K562 (cell line): ENCODE data around the gene JUNB. TPM values are rescaled to one million over a fixed set of nuclear protein-coding genes. Genes with fewer than 3 reads are reported as not detected.

ENCODE experiments used
- CBX2 ChIP-seq: fragments of 200-600 bp; sonication (generic); IDR thresholded peaks from one replicate; pipeline ENCODE4 v1.6.1; 2012; ENCODE audit warnings: mild to moderate bottlenecking, low read length, inconsistent platforms; ENCODE audit not compliant: insufficient read depth, poor library complexity, severe bottlenecking
- CHD1 ChIP-seq: fragments of 200-600 bp; sonication (generic); IDR thresholded peaks from one replicate; pipeline ENCODE4 v1.6.1; 2012; ENCODE audit warnings: mild to moderate bottlenecking, moderate library complexity, low read length, inconsistent platforms
- CHD4 ChIP-seq: fragments of 200-600 bp; sonication (generic); IDR thresholded peaks from 3 replicates; pipeline ENCODE4 v1.6.1; 2012; ENCODE audit warnings: low read depth, mild to moderate bottlenecking, mixed read lengths, low read length, inconsistent platforms; ENCODE audit not compliant: insufficient read depth, insufficient replicate concordance, poor library complexity, severe bottlenecking
- KAT8 ChIP-seq: fragments of 450-650 bp; IDR thresholded peaks from 2 replicates; pipeline ENCODE4 v1.6.1; 2016; ENCODE audit warnings: low read depth, mild to moderate bottlenecking
- LEF1 ChIP-seq: fragments of 450-650 bp; IDR thresholded peaks from 2 replicates; pipeline ENCODE4 v1.6.1; 2016; ENCODE audit warnings: mild to moderate bottlenecking
- MAX ChIP-seq: sonication (generic); formaldehyde crosslinking; IDR thresholded peaks from 2 replicates; pipeline ENCODE4 v1.9.0; 2022; ENCODE audit warnings: mild to moderate bottlenecking, missing genetic modification reagents
- MLLT1 ChIP-seq, 2 experiments: fragments of 450-650 bp; IDR thresholded peaks; 2 replicates each; pipeline ENCODE4 v1.6.1; 2016
- MLX ChIP-seq, 2 experiments: fragments of 450-650 bp in 1 of 2; sonication (generic) in 1 of 2; formaldehyde crosslinking; conservative IDR thresholded peaks; 2 replicates each; pipeline versions ENCODE4 v1.4.0 to v1.8.1; 2020 to 2022; ENCODE audit warnings: mild to moderate bottlenecking in 1 of 2, missing genetic modification reagents in 1 of 2
- NFIC ChIP-seq: fragments of 450-650 bp; IDR thresholded peaks from 2 replicates; pipeline ENCODE4 v1.6.1; 2017; ENCODE audit warnings: mild to moderate bottlenecking, inconsistent platforms
- NUFIP1 ChIP-seq: fragments of 450-650 bp; IDR thresholded peaks from 2 replicates; pipeline ENCODE4 v1.6.1; 2018; ENCODE audit not compliant: partially characterized antibody
- POU5F1 ChIP-seq: fragments of 150-350 bp; IDR thresholded peaks from 2 replicates; pipeline ENCODE4 v1.6.1; 2014; ENCODE audit warnings: borderline replicate concordance, low read length, low read depth, mild to moderate bottlenecking; ENCODE audit not compliant: partially characterized antibody
- RBM14 ChIP-seq: fragments of 200-400 bp; formaldehyde crosslinking; IDR thresholded peaks from 2 replicates; pipeline ENCODE4 v1.6.1; 2018; ENCODE audit warnings: low read depth, mild to moderate bottlenecking, low read length, moderate library complexity, borderline replicate concordance; ENCODE audit not compliant: insufficient read depth
- SUPT5H ChIP-seq: fragments of 450-650 bp; IDR thresholded peaks from 2 replicates; pipeline ENCODE4 v1.6.1; 2016
- TAF1 ChIP-seq: IDR thresholded peaks from 2 replicates; pipeline ENCODE4 v1.6.1; 2011; ENCODE audit warnings: mild to moderate bottlenecking, low read length, moderate library complexity; ENCODE audit not compliant: insufficient read depth, control insufficient read depth, severe bottlenecking; ENCODE audit errors: extremely low read depth
- THAP12 ChIP-seq: fragments of 250-450 bp; sonication (Bioruptor Pico); IDR thresholded peaks from 2 replicates; pipeline ENCODE4 v1.9.0; 2021; ENCODE audit warnings: mild to moderate bottlenecking, inconsistent platforms
- TRIM28 ChIP-seq: fragments of 450-650 bp; IDR thresholded peaks from 2 replicates; pipeline ENCODE4 v1.6.1; 2017
- ZBTB26 ChIP-seq: fragments of 450-650 bp; formaldehyde crosslinking; IDR thresholded peaks from 2 replicates; pipeline ENCODE4 v1.4.0; 2022; ENCODE audit warnings: missing genetic modification characterization
- ZBTB8A ChIP-seq: fragments of 450-650 bp; IDR thresholded peaks from 2 replicates; pipeline ENCODE4 v1.6.1; 2018; ENCODE audit warnings: mild to moderate bottlenecking, moderate library complexity; ENCODE audit not compliant: partially characterized antibody
- ZNF740 ChIP-seq, 3 experiments: fragments of 200-800 bp in 1 of 3; sonication (Bioruptor generic) in 1 of 3; sonication (generic) in 1 of 3; formaldehyde crosslinking in 1 of 3; IDR thresholded peaks; 2 replicates each; pipeline versions ENCODE4 v1.6.1 to v1.8.0; 2016 to 2022; ENCODE audit warnings: mild to moderate bottlenecking in 2 of 3, missing compliant biosample characterization in 2 of 3, missing genetic modification characterization in 2 of 3, missing genetic modification reagents in 1 of 3
- polyA plus RNA-seq, 8 experiments: library from polyadenylated mRNA; depleted of rRNA in 4 of 8; stranded (reverse) in 5 of 8; unstranded in 3 of 8; fragments of >200 nt; fragmentation: Nextera tagmentation in 2 of 8; fragmentation: Illumina TruSeq in 1 of 8; extraction: Ambion mirVana in 2 of 8; extraction: Trizol in 1 of 8; gene quantifications; 2 replicates each; pipeline versions ENCODE4 v1.2.1 to v1.2.3, GENCODE V29; 2011 to 2014; ENCODE audit warnings: inconsistent platforms in 1 of 8, missing spikeins in 1 of 8
- total RNA-seq, 7 experiments: library from RNA; depleted of rRNA in 6 of 7; stranded (reverse); fragments of >200 nt in 6 of 7; fragmentation: Illumina TruSeq in 2 of 7; extraction: Trizol in 2 of 7; gene quantifications; 2 replicates each; pipeline versions ENCODE4 v1.2.1 to v1.2.3, GENCODE V29; 2011 to 2021; ENCODE audit warnings: low replicate concordance in 1 of 7

JUNB gene
- total and polyA plus RNA-seq, 9 of the 15 experiments (the other 6 are each of a cell fraction or from before 2014, with no cell fraction given) = 0.23 to 88.1 (median 13.1) TPM

GRCh38 chr19:12789098-12789903 lies 2.0 kb upstream of the JUNB start (continued):
- TF ChIP-seq MLX (CRISPR knock-in tag; conservative IDR thresholded peaks at IDR 0.05) = no peak
- TF ChIP-seq MAX = no peak
- no peak for TF ChIP-seq RBM14
- TF ChIP-seq CHD1 = peak; percentile 16
- TF ChIP-seq POU5F1 = no peak
- TF ChIP-seq MLLT1 (IDR thresholded peaks at IDR 0.05) = peak in 1 of 2 experiments; percentile 53; a peak in 1 of 4 replicates
- TF ChIP-seq TRIM28 = no peak
- TF ChIP-seq CHD4 = peak; percentile 76
- 0 out of 2 replicates have a peak, but pooled peaks have one; percentile 44 for TF ChIP-seq ZNF740 (CRISPR knock-in tag; IDR thresholded peaks at IDR 0.05)
- TF ChIP-seq ZNF740 (tag; IDR thresholded peaks at IDR 0.05) = peak in 1 of 2 experiments; percentile 35; a peak in 1 of 4 replicates
- TF ChIP-seq ZBTB8A = no peak
- TF ChIP-seq NUFIP1 = no peak
- TF ChIP-seq THAP12 (CRISPR knock-in tag) = no peak
- no peak for TF ChIP-seq LEF1
- no peak for TF ChIP-seq CBX2
- TF ChIP-seq ZBTB26 (CRISPR knock-in tag) = no peak
- no peak for TF ChIP-seq TAF1
- TF ChIP-seq SUPT5H = no peak; the same call in 1 of the 2 replicates
- TF ChIP-seq NFIC = no peak
- TF ChIP-seq KAT8 = no peak
